ENCODE data around the gene SORCS1. TPM values are rescaled to one million over a fixed set of nuclear protein-coding genes. Genes with fewer than 3 reads are reported as not detected.

The SORCS1 gene
- polyA plus RNA-seq, 3 donors, result 0.09 TPM; not detected in 2

DNA sequence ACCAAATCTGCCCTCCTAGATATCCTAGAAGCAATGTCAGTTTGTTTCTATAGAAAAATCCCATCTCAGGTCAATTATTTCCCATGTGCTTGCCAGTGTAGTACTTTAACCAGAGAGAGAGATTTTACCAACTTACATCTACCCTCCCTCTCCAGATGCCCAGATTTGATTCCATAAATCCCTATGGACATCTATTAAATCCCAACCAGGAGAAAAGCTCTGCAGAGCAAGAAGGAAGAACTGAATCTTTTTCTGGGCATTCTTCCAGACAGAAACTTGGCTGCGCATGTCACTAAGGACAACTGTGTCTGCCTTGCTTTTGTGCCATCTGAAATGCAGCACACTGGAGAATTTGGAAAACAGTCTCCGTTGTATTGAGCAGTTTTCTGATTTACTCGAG is 597.6 kb downstream of the SORCS1 start:
- no peak overlapping the region for H3K9ac ChIP-seq (ENCODE audit: insufficient read depth, low read length, poor library complexity, severe bottlenecking)
- Mint-ChIP-seq H3K27me3 (ENCODE audit: low read depth in 3 of 3) (peaks cover 0 to 1% (median 0%) of the 10 kb centered on the region in 3 donors), H3K4me1 (no peaks in the 10 kb centered on the region), H3K36me3 (no peaks in the 10 kb centered on the region), H3K27ac (no peak overlapping the region), H3K9me3 (peaks cover 0 to 2% (median 0%) of the 10 kb centered on the region in 7 donors), H3K4me3 (no peak overlapping the region)
- H2AFZ ChIP-seq (ENCODE audit: insufficient read depth, low read depth, low read length, poor library complexity, severe bottlenecking), result no peak overlapping the region
- H3K79me2 ChIP-seq (ENCODE audit: insufficient read depth, low read length), result no peaks in the 10 kb centered on the region
- no peaks in the 10 kb centered on the region for H3K36me3 ChIP-seq (replicated peaks in 1 of 2; ENCODE audit: control insufficient read depth in 1 of 2, insufficient read depth in 2 of 2, low read length in 2 of 2)
- 84% methylated on average over 2 of the region's 3 CpGs for WGBS (ENCODE audit: insufficient coverage)
- H3K9me3 ChIP-seq (replicated peaks in 1 of 2; ENCODE audit: control insufficient read depth in 1 of 2, insufficient read depth in 1 of 2, low read length in 2 of 2), result no peaks in the 10 kb centered on the region
- TF ChIP-seq CTCF (IDR thresholded peaks at IDR 0.05), result no peak
- intact Hi-C loops (cut with micrococcal nuclease), result no loop called here
- H3K27ac ChIP-seq (ENCODE audit: low read depth in 1 of 2, low read length in 2 of 2), result no peak overlapping the region
- H3K4me2 ChIP-seq (replicated peaks; ENCODE audit: extremely low read depth, low read length, poor library complexity, severe bottlenecking), result no peak overlapping the region
- H4K20me1 ChIP-seq (ENCODE audit: insufficient read depth, low read length), result no peaks in the 10 kb centered on the region
- H3K4me3 ChIP-seq (replicated peaks in 1 of 3; ENCODE audit: low read depth in 2 of 3, low read length in 3 of 3), result no peak overlapping the region
- H3K27me3 ChIP-seq (ENCODE audit: control insufficient read depth in 2 of 2, insufficient read depth in 2 of 2, low read length in 2 of 2), result no peaks in the 10 kb centered on the region
- DNase-seq, result no peak
- no peaks in the 10 kb centered on the region for H3K4me1 ChIP-seq (ENCODE audit: control insufficient read depth in 1 of 2, insufficient read depth in 2 of 2, low read length in 2 of 2)

DNA sequence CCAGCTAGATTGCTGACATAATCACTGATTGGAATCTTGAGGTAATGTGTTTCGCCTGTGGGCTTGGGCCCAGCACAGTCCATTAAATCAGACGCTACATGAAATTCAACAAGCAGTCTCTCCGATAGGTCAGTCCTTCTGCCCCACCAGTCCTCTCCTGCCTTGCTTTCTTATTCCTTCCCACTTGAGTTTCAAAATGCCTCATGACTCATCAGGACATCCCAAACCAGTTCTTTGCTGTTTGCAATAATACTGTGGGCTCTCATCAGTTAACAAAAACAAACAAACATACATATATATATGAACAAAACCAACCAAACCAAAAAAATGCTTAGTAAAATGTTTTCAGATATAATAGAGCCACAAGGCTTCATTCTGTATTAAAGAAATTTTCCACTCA is 599.0 kb downstream of the SORCS1 start:
- WGBS (ENCODE audit: insufficient coverage), result 81% methylated on average over 3 of the region's 3 CpGs
- no peak overlapping the region for H3K4me3 Mint-ChIP-seq

More for the DNA sequence above, 599.0 kb downstream of the SORCS1 start:
- Histone ChIP-seq H4K20me1 (ENCODE audit: insufficient read depth, low read length) (no peaks in the 10 kb centered on the region), H3K79me2 (ENCODE audit: insufficient read depth, low read length) (no peaks in the 10 kb centered on the region), H3K9me3 (replicated peaks in 1 of 2; ENCODE audit: control insufficient read depth in 1 of 2, insufficient read depth in 1 of 2, low read length in 2 of 2) (no peaks in the 10 kb centered on the region), H2AFZ (ENCODE audit: insufficient read depth, low read depth, low read length, poor library complexity, severe bottlenecking) (no peak overlapping the region), H3K4me1 (ENCODE audit: control insufficient read depth in 1 of 2, insufficient read depth in 2 of 2, low read length in 2 of 2) (no peaks in the 10 kb centered on the region), H3K36me3 (replicated peaks in 1 of 2; ENCODE audit: control insufficient read depth in 1 of 2, insufficient read depth in 2 of 2, low read length in 2 of 2) (no peaks in the 10 kb centered on the region), H3K4me3 (replicated peaks in 1 of 3; ENCODE audit: low read depth in 2 of 3, low read length in 3 of 3) (no peak overlapping the region), H3K9ac (ENCODE audit: insufficient read depth, low read length, poor library complexity, severe bottlenecking) (no peak overlapping the region), H3K27me3 (ENCODE audit: control insufficient read depth in 2 of 2, insufficient read depth in 2 of 2, low read length in 2 of 2) (no peaks in the 10 kb centered on the region), H3K4me2 (replicated peaks; ENCODE audit: extremely low read depth, low read length, poor library complexity, severe bottlenecking) (no peak overlapping the region), H3K27ac (ENCODE audit: low read depth in 1 of 2, low read length in 2 of 2) (no peak overlapping the region)
- TF ChIP-seq CTCF (IDR thresholded peaks at IDR 0.05), result no peak
- Mint-ChIP-seq H3K4me1 (no peaks in the 10 kb centered on the region), H3K27me3 (ENCODE audit: low read depth in 3 of 3) (peaks cover 0 to 1% (median 0%) of the 10 kb centered on the region in 3 donors), H3K36me3 (no peaks in the 10 kb centered on the region), H3K27ac (peak overlapping the region in 1 of 7 donors; percentile 5), H3K9me3 (peaks cover 0 to 2% (median 0%) of the 10 kb centered on the region in 7 donors)
- intact Hi-C loops (cut with micrococcal nuclease), result no loop called here
- no peak for DNase-seq

Data from CD14-positive monocyte (primary cell).